NCI-H1436 (cell line): Measurements from ENCODE around the gene GNA15.
"Not testable (repeated sequence)": the region's sequence is repeated elsewhere in the genome, so short reads cannot be mapped to it uniquely, and the experiment has no call there.

Experiments used
- DNase-seq: peaks from one replicate; lab custom pipeline; 2025; lab: John Stamatoyannopoulos, UW

GNA15 gene

GRCh38 chr19:3190921-3191805 lies 55.3 kb downstream of the GNA15 start:
- DNase-seq: no peak

- not testable (repeated sequence) for DNase-seq
Observed at GRCh38 chr19:3191806-3192104, 55.9 kb downstream of the GNA15 start.

DNA sequence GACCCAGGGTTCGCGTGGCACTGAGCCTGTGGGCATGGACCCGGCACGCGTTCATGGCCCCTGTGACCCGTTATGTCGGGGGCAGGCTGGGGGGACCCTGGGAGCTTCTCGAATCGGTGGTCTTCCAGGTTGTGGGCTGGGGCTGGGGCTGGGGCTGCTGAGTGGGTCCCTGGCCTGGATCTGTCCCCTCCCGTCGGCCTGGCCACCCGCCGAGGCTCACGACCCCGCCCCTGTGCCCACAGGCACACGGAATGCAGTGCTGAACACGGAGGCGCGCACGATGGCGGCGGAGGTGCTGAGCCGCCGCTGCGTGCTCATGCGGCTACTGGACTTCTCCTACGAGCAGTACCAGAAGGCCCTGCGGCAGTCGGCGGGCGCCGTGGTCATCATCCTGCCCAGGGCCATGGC lies 56.4 kb downstream of the GNA15 start:
- no peak for DNase-seq

- no peak for DNase-seq
Observed at GRCh38 chr19:3192684-3193083, 56.9 kb downstream of the GNA15 start.

- DNase-seq: no peak
Observed at GRCh38 chr19:3193256-3194105, 57.6 kb downstream of the GNA15 start.

- DNase-seq: no peak
Observed at GRCh38 chr19:3194106-3195087, 58.6 kb downstream of the GNA15 start.

DNA sequence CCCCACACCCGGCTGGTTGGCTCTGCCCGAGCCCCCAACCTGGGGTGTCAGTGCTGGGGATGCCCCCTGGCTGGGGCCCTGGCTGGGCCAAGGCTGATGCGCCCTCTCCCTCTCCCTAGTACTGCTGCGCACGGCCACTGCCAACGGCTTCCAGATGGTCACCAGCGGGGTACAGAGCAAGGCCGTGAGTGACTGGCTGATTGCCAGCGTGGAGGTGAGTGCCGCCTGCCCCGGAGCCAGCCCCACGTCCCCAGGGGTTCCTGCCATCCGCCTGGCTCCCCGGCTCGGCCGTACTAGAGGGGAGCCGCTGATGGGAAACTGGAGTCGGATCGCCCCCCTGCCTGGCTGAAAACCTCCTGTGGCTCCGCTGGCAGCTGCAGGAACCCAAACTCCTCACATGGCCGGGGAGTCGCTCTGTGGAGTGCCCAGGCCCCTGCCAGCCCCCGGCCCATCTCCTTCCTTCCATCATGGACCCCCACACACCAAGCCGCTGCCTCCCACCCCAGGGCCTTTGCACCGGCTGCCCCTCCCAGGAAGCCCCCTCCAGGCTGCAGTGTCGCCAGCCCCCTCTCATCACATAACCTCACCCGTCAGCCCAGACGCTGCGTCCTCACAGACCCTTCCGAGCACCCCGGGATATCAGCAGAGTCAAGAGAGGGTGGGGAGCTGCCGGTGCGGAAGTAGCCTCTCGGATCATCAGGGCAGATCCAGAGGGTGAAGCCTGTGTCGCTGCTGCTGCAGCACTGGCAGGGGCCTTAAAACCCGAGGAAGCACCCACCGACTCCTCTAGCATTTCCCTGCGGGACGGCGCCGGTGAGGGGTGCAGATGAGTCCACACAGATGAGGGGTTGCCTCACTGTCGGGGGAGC lies 60.5 kb downstream of the GNA15 start:
- DNase-seq: no peak

GRCh38 chr19:3196933-3197205 lies 61.0 kb downstream of the GNA15 start:
- DNase-seq: no peak

GRCh38 chr19:3198901-3199700 lies 63.3 kb downstream of the GNA15 start:
- no peak for DNase-seq

GRCh38 chr19:3201072-3201700 lies 65.4 kb downstream of the GNA15 start:
- no peak for DNase-seq

DNA sequence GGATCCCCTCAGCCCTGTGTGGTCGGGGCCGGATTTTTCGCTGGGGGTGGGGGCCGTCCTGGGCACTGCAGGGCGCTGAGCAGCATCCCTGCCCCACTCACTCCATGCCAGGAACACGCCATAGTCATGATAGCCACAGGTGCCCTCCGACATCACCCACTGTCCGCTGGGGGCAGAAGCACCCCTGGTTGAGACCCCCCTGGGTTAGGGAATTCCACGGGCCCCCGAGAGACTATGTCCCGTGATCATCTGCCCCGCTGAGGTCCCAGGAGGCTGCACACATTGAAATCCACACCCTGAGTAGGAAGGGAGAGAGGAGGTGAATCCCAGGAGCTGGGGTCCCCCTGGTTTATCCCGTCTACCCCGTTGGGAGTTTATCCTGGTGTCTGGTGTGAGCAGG lies 66.1 kb downstream of the GNA15 start:
- no peak for DNase-seq

GRCh38 chr19:3202346-3202745 lies 66.5 kb downstream of the GNA15 start:
- no peak for DNase-seq

GRCh38 chr19:3202895-3203294 lies 67.1 kb downstream of the GNA15 start:
- not testable (repeated sequence) for DNase-seq

- no peak for DNase-seq
Observed at GRCh38 chr19:3203805-3204645, 68.2 kb downstream of the GNA15 start.

DNA sequence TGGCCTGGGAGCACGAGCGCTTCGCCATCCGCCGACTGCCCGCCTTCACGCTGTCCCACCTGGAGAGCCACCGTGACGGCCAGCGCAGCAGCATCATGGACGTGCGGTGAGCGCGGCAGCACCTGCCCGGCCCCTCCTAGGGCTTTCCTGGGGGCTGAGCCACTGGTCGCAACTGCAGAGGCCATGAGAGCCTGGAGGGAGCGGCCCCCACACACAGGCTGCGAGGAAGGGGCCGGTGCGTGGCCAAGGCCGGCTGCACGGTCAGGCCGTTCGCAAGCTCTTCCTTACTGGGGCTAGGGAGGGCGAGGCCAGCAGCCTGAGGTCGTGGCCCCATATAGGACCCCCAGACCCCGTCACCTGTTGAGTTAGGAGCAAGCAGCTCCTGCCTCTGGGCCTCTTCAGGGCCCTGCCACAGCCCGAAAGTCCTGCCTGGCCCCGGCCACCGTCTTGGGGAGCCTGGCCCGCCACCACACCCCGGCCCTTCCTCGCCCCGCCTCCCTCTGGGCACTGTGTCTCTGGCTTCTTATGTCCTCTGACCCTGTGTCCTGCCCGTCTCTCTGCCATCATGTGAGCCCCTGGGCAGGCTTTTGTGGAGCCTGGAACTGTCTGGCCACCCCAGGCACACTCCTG lies 68.9 kb downstream of the GNA15 start:
- no peak for DNase-seq

DNA sequence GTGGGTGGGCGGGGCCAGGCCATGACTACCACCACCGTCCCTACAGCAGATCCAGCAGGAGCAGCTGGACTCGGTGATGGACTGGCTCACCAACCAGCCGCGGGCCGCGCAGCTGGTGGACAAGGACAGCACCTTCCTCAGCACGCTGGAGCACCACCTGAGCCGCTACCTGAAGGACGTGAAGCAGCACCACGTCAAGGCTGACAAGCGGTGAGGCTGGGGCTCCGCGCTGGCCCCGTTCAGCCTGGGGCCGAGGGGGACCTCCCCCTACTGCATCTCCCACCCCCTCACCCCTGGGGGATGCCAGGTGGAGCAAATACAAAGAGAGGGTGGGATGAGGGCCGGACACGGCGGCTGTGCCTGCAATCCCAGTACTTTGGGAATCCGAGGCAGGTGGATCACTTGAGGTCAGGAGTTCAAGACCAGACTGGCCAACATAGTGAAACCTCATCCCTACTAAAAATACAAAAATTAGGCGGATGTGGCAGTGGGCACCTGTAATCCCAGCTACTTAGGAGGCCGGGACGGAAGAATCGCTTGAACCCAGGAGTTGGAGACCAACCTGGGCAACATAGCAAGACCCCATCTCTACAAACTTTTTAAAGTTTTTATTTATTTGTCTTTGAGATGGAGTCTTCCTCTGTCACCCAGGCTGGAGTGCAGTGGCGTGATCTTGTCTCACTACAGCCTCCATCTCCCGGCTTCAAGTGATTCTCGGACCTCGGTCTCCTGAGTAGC lies 70.6 kb downstream of the GNA15 start:
- DNase-seq: no peak

DNA sequence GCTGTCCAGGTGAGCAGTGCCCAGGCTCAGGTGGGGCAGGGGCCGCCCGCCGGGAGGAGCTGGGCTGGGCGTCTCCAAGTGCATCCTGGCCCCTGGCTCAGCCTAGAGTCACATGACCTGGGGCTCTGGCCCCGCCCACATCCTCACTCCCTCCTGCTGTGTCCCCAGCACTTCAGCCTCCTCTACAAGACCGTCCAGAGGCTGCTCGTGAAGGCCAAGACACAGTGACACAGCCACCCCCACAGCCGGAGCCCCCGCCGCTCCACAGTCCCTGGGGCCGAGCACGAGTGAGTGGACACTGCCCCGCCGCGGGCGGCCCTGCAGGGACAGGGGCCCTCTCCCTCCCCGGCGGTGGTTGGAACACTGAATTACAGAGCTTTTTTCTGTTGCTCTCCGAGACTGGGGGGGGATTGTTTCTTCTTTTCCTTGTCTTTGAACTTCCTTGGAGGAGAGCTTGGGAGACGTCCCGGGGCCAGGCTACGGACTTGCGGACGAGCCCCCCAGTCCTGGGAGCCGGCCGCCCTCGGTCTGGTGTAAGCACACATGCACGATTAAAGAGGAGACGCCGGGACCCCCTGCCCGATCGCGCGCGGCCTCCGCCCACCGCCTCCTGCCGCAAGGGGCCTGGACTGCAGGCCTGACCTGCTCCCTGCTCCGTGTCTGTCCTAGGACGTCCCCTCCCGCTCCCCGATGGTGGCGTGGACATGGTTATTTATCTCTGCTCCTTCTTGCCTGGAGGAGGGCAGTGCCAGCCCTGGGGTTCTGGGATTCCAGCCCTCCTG lies 71.8 kb downstream of the GNA15 start:
- DNase-seq: no peak
